CD8-positive, alpha-beta memory T cell (primary cell): Measurements from ENCODE around the gene SNTB2. TPM values are rescaled to one million over a fixed set of nuclear protein-coding genes. Genes with fewer than 3 reads are reported as not detected.

Experiments
- CTCF ChIA-PET: fragments of 350-600 bp; sonication (Branson Sonifier 250); formaldehyde crosslinking; loops from one replicate; lab custom pipeline; 2021; ENCODE audit warnings: antibody characterized with exemption; lab: Charles Lee
- POLR2A ChIA-PET: fragments of 350-600 bp; sonication (Branson Sonifier 250); formaldehyde crosslinking; loops from one replicate; lab custom pipeline; 2021; ENCODE audit warnings: antibody characterized with exemption; lab: Charles Lee
- DNase-seq, 5 donors: peaks; one replicate each; pipeline versions ENCODE4 v3.0.0 to v3.0.0-alpha.2; 2020 to 2022; ENCODE audit warnings: mixed read lengths in 1 of 5
- H3K27ac ChIP-seq: one replicate; pipeline ENCODE4 v1.7.0; 2013; ENCODE audit warnings: low read depth, mild to moderate bottlenecking, low read length, moderate library complexity
- H3K27me3 ChIP-seq: 2 replicates; pipeline ENCODE4 v1.7.0; 2013; ENCODE audit warnings: low read length, mild to moderate bottlenecking; ENCODE audit not compliant: insufficient read depth, poor library complexity, severe bottlenecking
- H3K36me3 ChIP-seq: 2 replicates; pipeline ENCODE4 v1.7.0; 2013; ENCODE audit warnings: mild to moderate bottlenecking, low read length, moderate library complexity; ENCODE audit not compliant: insufficient read depth
- H3K4me1 ChIP-seq: 2 replicates; pipeline ENCODE4 v1.7.0; 2013; ENCODE audit warnings: mild to moderate bottlenecking, low read length, moderate library complexity; ENCODE audit not compliant: insufficient read depth
- H3K4me3 ChIP-seq: 2 replicates; pipeline ENCODE4 v1.7.0; 2013; ENCODE audit warnings: mild to moderate bottlenecking, low read length
- H3K9me3 ChIP-seq: 2 replicates; pipeline ENCODE4 v1.7.0; 2013; ENCODE audit warnings: mild to moderate bottlenecking, low read length
- H3K27ac Mint-ChIP-seq, 8 donors: one replicate each; pipeline ENCODE4 v1.8.0; 2020 to 2021; ENCODE audit warnings: mixed read lengths in 8 of 8, mild to moderate bottlenecking in 6 of 8, inconsistent platforms in 3 of 8, moderate library complexity in 3 of 8
- H3K27me3 Mint-ChIP-seq, 2 donors: one replicate each; pipeline ENCODE4 v1.8.0; 2020 to 2021; ENCODE audit warnings: mixed read lengths in 2 of 2, mild to moderate bottlenecking in 1 of 2, moderate library complexity in 1 of 2
- H3K36me3 Mint-ChIP-seq, 3 donors: one replicate each; pipeline ENCODE4 v1.8.0; 2020 to 2021; ENCODE audit warnings: mixed read lengths in 3 of 3, inconsistent platforms in 1 of 3, mild to moderate bottlenecking in 1 of 3
- H3K4me1 Mint-ChIP-seq, 3 donors: one replicate each; pipeline ENCODE4 v1.8.0; 2020 to 2021; ENCODE audit warnings: mixed read lengths in 3 of 3, inconsistent platforms in 1 of 3, mild to moderate bottlenecking in 1 of 3
- H3K4me3 Mint-ChIP-seq, 7 donors: one replicate each; pipeline ENCODE4 v1.8.0; 2020 to 2021; ENCODE audit warnings: mixed read lengths in 7 of 7, mild to moderate bottlenecking in 6 of 7, moderate library complexity in 4 of 7, inconsistent platforms in 2 of 7
- H3K9me3 Mint-ChIP-seq, 5 donors: one replicate each; pipeline ENCODE4 v1.8.0; 2020 to 2022; ENCODE audit warnings: mixed read lengths in 5 of 5, mild to moderate bottlenecking in 3 of 5, moderate library complexity in 2 of 5, inconsistent platforms in 1 of 5
- polyA plus RNA-seq: library from polyadenylated mRNA; unstranded; fragments of 300-500 nt; fragmentation: Illumina TruSeq; gene quantifications from one replicate; pipeline ENCODE4 v1.2.3, GENCODE V29; 2021
- total RNA-seq, 2 experiments: library from RNA; stranded (reverse); gene quantifications; one replicate each; pipeline ENCODE4 v1.2.3, GENCODE V29; 2021

SNTB2 gene
- total and polyA plus RNA-seq, 3 experiments from 2014 or later, result 13.6 to 28.2 (median 14.9) TPM

DNA sequence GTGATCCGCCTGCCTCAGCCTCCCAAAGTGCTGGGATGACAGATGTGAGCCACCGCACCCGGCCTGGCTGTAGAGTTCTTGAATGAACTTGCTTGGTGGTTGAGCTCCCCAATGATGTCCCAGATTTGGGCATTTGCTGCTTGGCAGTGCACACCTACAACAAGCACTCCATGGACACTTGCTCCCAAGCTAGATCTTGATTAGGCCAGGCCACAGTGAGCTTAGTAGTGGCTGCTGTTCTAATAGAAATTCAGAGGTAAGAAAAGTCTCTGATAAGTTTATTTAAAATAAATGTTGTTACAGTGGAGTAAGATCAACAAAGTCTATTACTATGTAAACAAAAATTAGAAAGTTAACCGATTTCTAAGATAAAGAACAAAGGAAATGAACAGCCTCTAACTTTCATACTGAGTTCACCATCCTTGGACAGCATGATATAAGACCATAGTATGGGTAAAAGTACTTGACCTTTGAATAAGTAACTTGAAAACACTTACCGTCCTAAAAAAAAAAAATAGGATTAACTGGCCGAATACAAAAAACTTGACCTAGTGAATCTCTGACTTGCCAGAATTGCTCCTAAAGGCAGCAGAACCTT lies 163.7 kb downstream of the SNTB2 start:
- ChIA-PET CTCF (no interaction called here), POLR2A (no interaction called here)
- Mint-ChIP-seq H3K4me1 (peaks cover 6 to 12% (median 8%) of the 10 kb centered on the region in 3 donors), H3K4me3 (no peak overlapping the region), H3K27me3 (no peaks in the 10 kb centered on the region), H3K9me3 (no peaks in the 10 kb centered on the region), H3K27ac (peak overlapping the region in 3 of 8 donors; percentile 1 to 47 (median 17)), H3K36me3 (peaks cover 0 to 49% (median 14%) of the 10 kb centered on the region in 3 donors)
- Histone ChIP-seq H3K4me3 (no peak overlapping the region), H3K4me1 (no peaks in the 10 kb centered on the region), H3K27ac (no peak overlapping the region), H3K36me3 (peaks cover 2% of the 10 kb centered on the region), H3K27me3 (no peaks in the 10 kb centered on the region), H3K9me3 (no peaks in the 10 kb centered on the region)
- DNase-seq, result no peak

GRCh38 chr16:69351309-69352027 lies 164.5 kb downstream of the SNTB2 start, which contains the start of gene TMED6:
Gene TMED6 (minus strand): TSS chr16:69351786. CDS start chr16:69351753, 33 bp downstream.
- POLR2A ChIA-PET, result no interaction called here
- Histone ChIP-seq H3K4me3 (no peak within 1 kb of the TSS), H3K9me3 (no peaks in the 10 kb centered on the region), H3K27me3 (no peaks in the 10 kb centered on the region), H3K36me3 (peaks cover 9% of the 10 kb centered on the region), H3K27ac (no peak within 1 kb of the TSS), H3K4me1 (no peaks in the 10 kb centered on the region)
- Mint-ChIP-seq H3K9me3 (no peaks in the 10 kb centered on the region), H3K27me3 (no peaks in the 10 kb centered on the region), H3K36me3 (peaks cover 0 to 56% (median 15%) of the 10 kb centered on the region in 3 donors), H3K4me1 (peaks cover 0 to 5% (median 4%) of the 10 kb centered on the region in 3 donors), H3K4me3 (no peak within 1 kb of the TSS), H3K27ac (peak within 1 kb of the TSS in 3 of 8 donors; percentile 47 to 70 (median 64))
- CTCF ChIA-PET, result no interaction called here
- no peak for DNase-seq

Other genes with a start within 250 kb of the SNTB2 start
- gene HAS3, start 81.5 kb upstream of the SNTB2 start, total RNA-seq, result under 1 TPM; 0.55 to 0.62 TPM
- gene HAS3, start 81.5 kb upstream of the SNTB2 start, polyA plus RNA-seq, result 0.07 TPM
- gene CHTF8, start 54.6 kb upstream of the SNTB2 start, total RNA-seq, result 100 to 1,000 TPM; 141 to 149 TPM
- gene CHTF8, start 54.6 kb upstream of the SNTB2 start, polyA plus RNA-seq, result 181 TPM
- gene UTP4, start 54.5 kb upstream of the SNTB2 start, total RNA-seq, result 100 to 1,000 TPM; 150 to 155 TPM
- 59.0 TPM for gene UTP4, start 54.5 kb upstream of the SNTB2 start, polyA plus RNA-seq
- 10 to 100 TPM; 35.7 to 35.9 TPM for gene VPS4A, start 124.2 kb downstream of the SNTB2 start, total RNA-seq
- 48.1 TPM for gene VPS4A, start 124.2 kb downstream of the SNTB2 start, polyA plus RNA-seq
- gene PDF, start 143.4 kb downstream of the SNTB2 start, total RNA-seq, result 10 to 100 TPM; 29.1 to 34.9 TPM
- gene PDF, start 143.4 kb downstream of the SNTB2 start, polyA plus RNA-seq, result 17.4 TPM
- 10 to 100 TPM; 38.1 to 40.0 TPM for gene COG8, start 152.4 kb downstream of the SNTB2 start, total RNA-seq
- gene COG8, start 152.4 kb downstream of the SNTB2 start, polyA plus RNA-seq, result 42.3 TPM
- 10 to 100 TPM; 73.8 to 80.1 TPM for gene NIP7, start 152.6 kb downstream of the SNTB2 start, total RNA-seq
- gene NIP7, start 152.6 kb downstream of the SNTB2 start, polyA plus RNA-seq, result 23.7 TPM
- 1 to 10 TPM in 1 of 2 experiments, under 1 TPM in 1; 0.80 to 1.4 TPM for gene TMED6, start 164.6 kb downstream of the SNTB2 start, total RNA-seq
- gene TMED6, start 164.6 kb downstream of the SNTB2 start, polyA plus RNA-seq, result not detected
- gene TERF2, start 198.8 kb downstream of the SNTB2 start, total RNA-seq, result 10 to 100 TPM; 55.4 to 60.6 TPM
- 29.5 TPM for gene TERF2, start 198.8 kb downstream of the SNTB2 start, polyA plus RNA-seq
- 100 to 1,000 TPM; 152 to 153 TPM for gene CYB5B, start 237.5 kb downstream of the SNTB2 start, total RNA-seq
- gene CYB5B, start 237.5 kb downstream of the SNTB2 start, polyA plus RNA-seq, result 115 TPM